NB4 (cell line): ENCODE results near the gene EIF4A3.

ENCODE experiments used
- DNase-seq: peaks from one replicate; pipeline ENCODE4 v3.0.0; 2010; ENCODE audit warnings: low read depth
- H3K4me3 ChIP-seq: one replicate; pipeline ENCODE4 v1.5.1; 2011; ENCODE audit warnings: mild to moderate bottlenecking, low read depth, low read length, moderate library complexity
- MAX ChIP-seq: IDR thresholded peaks from 2 replicates; pipeline ENCODE4 v1.6.1; 2011; ENCODE audit warnings: low read depth, low read length
- MYC ChIP-seq: IDR thresholded peaks from 2 replicates; pipeline ENCODE4 v1.6.1; 2011; ENCODE audit warnings: low read depth, low read length
- POLR2A ChIP-seq: IDR thresholded peaks from 2 replicates; pipeline ENCODE4 v1.6.1; 2011; ENCODE audit warnings: mild to moderate bottlenecking; ENCODE audit not compliant: insufficient read length; ENCODE audit errors: extremely low read depth
- TF ChIP-seq, protein P1 (sequence below): IDR thresholded peaks from one replicate; pipeline ENCODE4 v1.5.1; 2012; ENCODE audit warnings: low read depth, low read length

Gene EIF4A3

DNA sequence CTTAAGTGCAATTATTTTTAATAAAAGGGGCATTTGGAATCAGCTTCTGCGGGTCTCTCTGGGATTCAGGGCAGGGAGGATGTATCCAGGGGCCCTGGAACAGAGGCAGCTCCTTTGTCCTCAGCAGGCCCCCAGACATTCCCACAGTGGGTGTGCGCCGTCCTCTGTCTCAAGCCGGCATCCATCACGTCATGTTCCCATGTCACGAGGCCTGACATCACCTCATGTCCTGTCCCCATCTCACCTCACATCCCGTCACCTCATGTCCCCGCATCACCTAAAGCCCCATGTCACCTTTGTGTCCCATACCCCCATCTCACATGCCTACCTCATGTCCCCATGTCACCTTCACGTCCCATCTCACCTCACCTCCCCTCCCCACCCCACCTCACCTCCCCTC is 27.1 kb downstream of the EIF4A3 start:
- DNase-seq = no peak
- TF ChIP-seq MYC = no peak
- TF ChIP-seq, protein P1, sequence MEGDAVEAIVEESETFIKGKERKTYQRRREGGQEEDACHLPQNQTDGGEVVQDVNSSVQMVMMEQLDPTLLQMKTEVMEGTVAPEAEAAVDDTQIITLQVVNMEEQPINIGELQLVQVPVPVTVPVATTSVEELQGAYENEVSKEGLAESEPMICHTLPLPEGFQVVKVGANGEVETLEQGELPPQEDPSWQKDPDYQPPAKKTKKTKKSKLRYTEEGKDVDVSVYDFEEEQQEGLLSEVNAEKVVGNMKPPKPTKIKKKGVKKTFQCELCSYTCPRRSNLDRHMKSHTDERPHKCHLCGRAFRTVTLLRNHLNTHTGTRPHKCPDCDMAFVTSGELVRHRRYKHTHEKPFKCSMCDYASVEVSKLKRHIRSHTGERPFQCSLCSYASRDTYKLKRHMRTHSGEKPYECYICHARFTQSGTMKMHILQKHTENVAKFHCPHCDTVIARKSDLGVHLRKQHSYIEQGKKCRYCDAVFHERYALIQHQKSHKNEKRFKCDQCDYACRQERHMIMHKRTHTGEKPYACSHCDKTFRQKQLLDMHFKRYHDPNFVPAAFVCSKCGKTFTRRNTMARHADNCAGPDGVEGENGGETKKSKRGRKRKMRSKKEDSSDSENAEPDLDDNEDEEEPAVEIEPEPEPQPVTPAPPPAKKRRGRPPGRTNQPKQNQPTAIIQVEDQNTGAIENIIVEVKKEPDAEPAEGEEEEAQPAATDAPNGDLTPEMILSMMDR = no peak
- TF ChIP-seq POLR2A = no peak
- TF ChIP-seq MAX = no peak

GRCh38 chr17:80119271-80119791 is 27.6 kb downstream of the EIF4A3 start:
- no peak overlapping the region for H3K4me3 ChIP-seq
- no peak for DNase-seq
- TF ChIP-seq, protein P1 = no peak
- TF ChIP-seq POLR2A (no peak), MAX (no peak), MYC (no peak)

More for the DNA sequence above, 27.1 kb downstream of the EIF4A3 start:
- H3K4me3 ChIP-seq = no peak overlapping the region

- no peak overlapping the region for H3K4me3 ChIP-seq
- DNase-seq = no peak
- TF ChIP-seq MAX (no peak), POLR2A (no peak), MYC (no peak)
- TF ChIP-seq, protein P1 = no peak
Measured at GRCh38 chr17:80118601-80119270, 28.2 kb downstream of the EIF4A3 start.

DNA sequence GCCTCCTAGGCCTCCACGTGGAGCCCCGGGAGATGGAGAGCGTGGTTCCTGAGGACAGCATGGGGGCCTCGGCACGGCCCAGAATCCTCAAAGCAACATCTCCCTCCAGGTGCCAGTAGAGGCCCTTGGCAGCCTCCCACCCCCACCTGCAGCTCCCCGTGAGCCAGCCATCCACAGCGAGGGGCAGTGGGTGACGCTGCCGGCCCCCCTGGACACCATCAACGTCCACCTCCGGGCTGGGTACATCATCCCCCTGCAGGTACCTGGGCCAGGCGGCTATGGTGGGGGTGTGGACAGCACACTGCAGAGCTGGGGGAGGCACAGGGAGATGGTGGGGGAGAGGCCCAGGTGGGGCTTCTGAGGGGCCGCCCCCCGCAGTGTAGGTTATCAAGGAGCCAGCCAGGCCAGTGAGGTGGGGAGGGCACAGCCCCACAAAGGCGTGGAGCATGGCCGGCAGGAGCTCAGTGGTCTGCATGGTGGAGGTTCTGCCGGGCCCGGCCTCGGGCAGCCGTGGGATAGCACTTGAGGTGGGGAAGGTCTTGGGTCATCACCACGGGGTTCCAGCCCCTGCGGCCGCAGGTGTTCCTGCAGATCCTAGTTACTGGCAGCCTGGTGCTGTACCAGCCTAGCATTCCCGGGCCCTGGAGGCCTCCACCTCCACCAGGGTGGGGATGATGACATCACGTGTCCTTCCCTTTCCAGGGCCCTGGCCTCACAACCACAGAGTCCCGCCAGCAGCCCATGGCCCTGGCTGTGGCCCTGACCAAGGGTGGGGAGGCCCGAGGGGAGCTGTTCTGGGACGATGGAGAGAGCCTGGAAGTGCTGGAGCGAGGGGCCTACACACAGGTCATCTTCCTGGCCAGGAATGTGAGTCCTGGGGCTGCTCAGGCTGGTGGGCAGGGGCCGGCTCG is 29.2 kb downstream of the EIF4A3 start:
- no peak for TF ChIP-seq POLR2A
- TF ChIP-seq, protein P1 = no peak
- TF ChIP-seq MAX = no peak
- no peak for TF ChIP-seq MYC
- no peak for DNase-seq
- no peak overlapping the region for H3K4me3 ChIP-seq

GRCh38 chr17:80116921-80117380 is 30.0 kb downstream of the EIF4A3 start:
- TF ChIP-seq POLR2A = no peak
- no peak for TF ChIP-seq MAX
- TF ChIP-seq, protein P1 = no peak
- TF ChIP-seq MYC = no peak
- H3K4me3 ChIP-seq = no peak overlapping the region
- DNase-seq = no peak
